Measurements from ENCODE around the gene OPTC.

GRCh38 chr1:203531063-203531462 is 37.1 kb downstream of the OPTC start:
- TF ChIP-seq POLR2A (IDR thresholded peaks at IDR 0.05) = no peak
- TF ChIP-seq, protein P1, sequence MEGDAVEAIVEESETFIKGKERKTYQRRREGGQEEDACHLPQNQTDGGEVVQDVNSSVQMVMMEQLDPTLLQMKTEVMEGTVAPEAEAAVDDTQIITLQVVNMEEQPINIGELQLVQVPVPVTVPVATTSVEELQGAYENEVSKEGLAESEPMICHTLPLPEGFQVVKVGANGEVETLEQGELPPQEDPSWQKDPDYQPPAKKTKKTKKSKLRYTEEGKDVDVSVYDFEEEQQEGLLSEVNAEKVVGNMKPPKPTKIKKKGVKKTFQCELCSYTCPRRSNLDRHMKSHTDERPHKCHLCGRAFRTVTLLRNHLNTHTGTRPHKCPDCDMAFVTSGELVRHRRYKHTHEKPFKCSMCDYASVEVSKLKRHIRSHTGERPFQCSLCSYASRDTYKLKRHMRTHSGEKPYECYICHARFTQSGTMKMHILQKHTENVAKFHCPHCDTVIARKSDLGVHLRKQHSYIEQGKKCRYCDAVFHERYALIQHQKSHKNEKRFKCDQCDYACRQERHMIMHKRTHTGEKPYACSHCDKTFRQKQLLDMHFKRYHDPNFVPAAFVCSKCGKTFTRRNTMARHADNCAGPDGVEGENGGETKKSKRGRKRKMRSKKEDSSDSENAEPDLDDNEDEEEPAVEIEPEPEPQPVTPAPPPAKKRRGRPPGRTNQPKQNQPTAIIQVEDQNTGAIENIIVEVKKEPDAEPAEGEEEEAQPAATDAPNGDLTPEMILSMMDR (IDR thresholded peaks at IDR 0.05) = no peak

All from suprapubic skin (tissue), 3 donors.